Upper lobe of left lung (tissue), 6 donors: ENCODE results near the gene HNRNPU. TPM values are rescaled to one million over a fixed set of nuclear protein-coding genes. Genes with fewer than 3 reads are reported as not detected.

Experiments
- ATAC-seq, 2 donors: fragments of 200-7000 bp; cut with Tn5 transposase; one replicate each; pipeline ENCODE4 v1.9.1; 2022; ENCODE audit warnings: mild to moderate bottlenecking in 2 of 2, moderate library complexity in 2 of 2; ENCODE audit not compliant: low FRiP score in 2 of 2
- DNase-seq, 2 donors: peaks; one replicate each; pipeline ENCODE4 v3.0.0-alpha.2; 2019 to 2020
- H3K27ac ChIP-seq, 4 donors: fragments of 200-600 bp; sonication (generic); one replicate each; pipeline ENCODE4 v1.5.1; 2016 to 2019
- H3K27me3 ChIP-seq, 4 donors: fragments of 200-600 bp; sonication (generic); one replicate each; pipeline ENCODE4 v1.5.1; 2017 to 2019
- H3K36me3 ChIP-seq, 4 donors: fragments of 200-600 bp; sonication (generic); one replicate each; pipeline ENCODE4 v1.5.1; 2016 to 2019
- H3K4me1 ChIP-seq, 4 donors: fragments of 200-600 bp; sonication (generic); one replicate each; pipeline ENCODE4 v1.5.1; 2018 to 2019
- H3K4me3 ChIP-seq, 4 donors: fragments of 200-600 bp; sonication (generic); one replicate each; pipeline ENCODE4 v1.5.1; 2017 to 2019; ENCODE audit warnings: mild to moderate bottlenecking in 2 of 4, moderate library complexity in 1 of 4
- H3K9me3 ChIP-seq, 4 donors: fragments of 200-600 bp; sonication (generic); one replicate each; pipeline ENCODE4 v1.5.1; 2018 to 2019
- CTCF ChIP-seq, 6 experiments: fragments of 450-650 bp in 4 of 6; fragments of 200-600 bp in 2 of 6; sonication (generic) in 2 of 6; IDR thresholded peaks; one replicate each; pipeline ENCODE4 v1.5.1; 2016 to 2019; ENCODE audit warnings: antibody characterized with exemption in 6 of 6
- EP300 ChIP-seq, 4 donors: sonication (generic); formaldehyde crosslinking; IDR thresholded peaks; one replicate each; pipeline ENCODE4 v1.5.1; 2017; ENCODE audit warnings: antibody characterized with exemption in 4 of 4, control low read depth in 2 of 4
- POLR2A ChIP-seq, 4 donors: fragments of 450-650 bp; IDR thresholded peaks; one replicate each; pipeline ENCODE4 v1.5.1; 2016 to 2017; ENCODE audit warnings: antibody characterized with exemption in 4 of 4, mild to moderate bottlenecking in 2 of 4
- POLR2AphosphoS5 ChIP-seq, 2 donors: sonication (generic); formaldehyde crosslinking; IDR thresholded peaks; one replicate each; pipeline ENCODE4 v1.5.1; 2017; ENCODE audit warnings: antibody characterized with exemption in 2 of 2
- WGBS, 2 donors: methylation state at CpG; one replicate each; pipeline ENCODE4 v1.1.5; 2017 to 2018; 5-methylcytosine and 5-hydroxymethylcytosine counted together
- total RNA-seq, 6 donors: library from RNA; depleted of rRNA in 4 of 6; stranded (reverse); fragments of >200 nt in 4 of 6; gene quantifications; one replicate each; pipeline versions ENCODE4 v1.1.0 to v1.2.1, GENCODE V29; 2016 to 2021
- donor health status: DM: no; HTN: no; CAD: no; lungs with moderate emphysema.
- donor health status: DM: no; HTN: yes; CAD: no; lungs with severe emphysema.

The HNRNPU gene
- total RNA-seq, 6 donors from 2014 or later, result 213 to 505 (median 304) TPM

DNA sequence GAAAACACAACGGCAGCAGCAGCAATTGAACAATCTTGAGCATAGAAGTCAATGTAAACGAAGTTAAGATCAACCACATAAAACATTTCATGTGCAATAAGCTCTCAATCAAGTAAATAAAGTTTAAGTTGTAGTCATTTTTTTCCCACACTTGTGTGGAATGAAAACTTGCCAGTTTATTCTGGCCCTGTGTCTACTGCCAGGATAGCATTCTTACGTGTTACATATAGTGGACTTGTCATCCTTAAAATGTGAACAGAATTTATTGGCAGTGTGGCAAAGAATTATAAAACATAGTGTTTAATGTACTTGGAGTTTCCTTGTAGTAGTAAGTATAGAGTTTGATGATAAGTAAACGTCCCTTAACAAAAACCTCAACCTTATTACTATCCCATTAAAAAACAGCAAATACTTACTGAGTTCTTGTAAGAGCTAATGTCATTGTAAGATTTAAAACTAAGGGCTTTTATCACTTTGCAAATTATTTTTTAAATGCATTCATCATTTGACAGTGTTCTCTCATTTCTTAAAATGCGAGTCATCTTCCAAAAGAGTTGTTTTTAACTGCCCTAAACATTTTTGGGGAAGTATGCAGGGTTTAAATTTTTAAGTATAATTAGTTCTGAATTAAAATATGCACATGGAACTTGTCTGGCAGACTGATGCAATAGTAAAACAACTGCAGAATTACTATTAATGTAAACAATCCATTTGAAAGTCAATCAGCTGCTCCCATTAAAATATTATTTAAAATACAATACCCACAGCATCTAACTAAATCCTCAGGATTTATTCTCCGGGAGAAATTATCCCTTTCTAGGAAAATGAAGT lies 21.0 kb downstream of the HNRNPU start:
- TF ChIP-seq POLR2AphosphoS5 (IDR thresholded peaks at IDR 0.05), result no peak
- TF ChIP-seq EP300 (IDR thresholded peaks at IDR 0.05), result no peak
- TF ChIP-seq CTCF (IDR thresholded peaks at IDR 0.05), result no peak
- no peak for TF ChIP-seq POLR2A (IDR thresholded peaks at IDR 0.05)
- Histone ChIP-seq H3K36me3 (peaks cover 33 to 86% (median 36%) of the 10 kb centered on the region in 4 donors), H3K27me3 (no peaks in the 10 kb centered on the region), H3K4me3 (no peak overlapping the region), H3K27ac (no peak overlapping the region), H3K9me3 (no peaks in the 10 kb centered on the region), H3K4me1 (peaks cover 4 to 16% (median 14%) of the 10 kb centered on the region in 4 donors)
- 69 to 72% methylated on average over 6 of the region's 6 CpGs for WGBS, 2 donors
- no peak for ATAC-seq
- no peak for DNase-seq

DNA sequence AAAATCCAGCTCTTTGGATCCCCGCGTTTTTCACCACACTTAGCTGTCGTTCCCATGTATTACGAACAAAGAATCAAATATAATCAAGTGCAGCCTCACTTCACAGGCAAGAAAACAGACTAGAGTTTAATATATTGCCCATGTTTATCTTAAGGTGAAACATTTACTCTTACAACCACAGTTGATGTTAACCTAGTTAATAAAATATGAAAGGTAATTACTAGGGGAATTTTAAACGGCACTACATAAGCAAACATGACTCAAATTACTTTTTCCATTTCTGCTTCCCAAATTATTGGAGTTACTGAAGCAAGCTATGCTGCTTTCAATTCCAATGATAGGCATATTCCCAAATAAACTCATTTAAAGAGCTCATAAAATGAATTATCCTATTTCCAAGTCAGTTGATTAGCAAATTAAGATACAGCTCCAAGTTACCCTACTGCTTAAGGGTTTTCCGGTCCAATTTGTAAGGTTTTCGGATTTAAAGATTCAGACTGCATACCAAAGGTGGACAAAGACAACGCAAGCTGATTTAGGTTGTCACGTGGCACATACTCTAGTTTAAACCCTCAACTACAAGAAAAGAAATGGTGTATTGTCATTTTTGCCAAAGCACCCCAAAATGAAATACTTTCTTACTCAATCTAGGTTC lies 22.9 kb downstream of the HNRNPU start:
- no peak overlapping the region for H3K4me3 ChIP-seq
- ATAC-seq (no peak), DNase-seq (no peak)
- H3K4me1 ChIP-seq, result peaks cover 16 to 35% (median 24%) of the 10 kb centered on the region in 4 donors
- H3K9me3 ChIP-seq, result no peaks in the 10 kb centered on the region
- H3K27ac ChIP-seq, result peak overlapping the region in 1 of 4 donors; percentile 28
- H3K36me3 ChIP-seq, result peaks cover 30 to 67% (median 32%) of the 10 kb centered on the region in 4 donors
- 76 to 78% methylated on average over 9 of the region's 9 CpGs for WGBS, 2 donors
- TF ChIP-seq CTCF (IDR thresholded peaks at IDR 0.05) (no peak), POLR2A (IDR thresholded peaks at IDR 0.05) (no peak), POLR2AphosphoS5 (IDR thresholded peaks at IDR 0.05) (no peak), EP300 (IDR thresholded peaks at IDR 0.05) (no peak)
- H3K27me3 ChIP-seq, result no peaks in the 10 kb centered on the region

GRCh38 chr1:244840219-244840794 lies 24.0 kb downstream of the HNRNPU start:
- WGBS, 2 donors, result 64% methylated on average over 5 of the region's 5 CpGs
- H3K9me3 ChIP-seq, result no peaks in the 10 kb centered on the region
- TF ChIP-seq POLR2AphosphoS5 (IDR thresholded peaks at IDR 0.05) (no peak), CTCF (IDR thresholded peaks at IDR 0.05) (no peak), EP300 (IDR thresholded peaks at IDR 0.05) (no peak), POLR2A (IDR thresholded peaks at IDR 0.05) (no peak)
- DNase-seq (no peak), ATAC-seq (no peak)
- no peak overlapping the region for H3K4me3 ChIP-seq
- H3K27ac ChIP-seq, result peak overlapping the region in 1 of 4 donors; percentile 28
- peaks cover 19 to 56% (median 23%) of the 10 kb centered on the region in 4 donors for H3K36me3 ChIP-seq
- peaks cover 19 to 40% (median 26%) of the 10 kb centered on the region in 4 donors for H3K4me1 ChIP-seq
- no peaks in the 10 kb centered on the region for H3K27me3 ChIP-seq

DNA sequence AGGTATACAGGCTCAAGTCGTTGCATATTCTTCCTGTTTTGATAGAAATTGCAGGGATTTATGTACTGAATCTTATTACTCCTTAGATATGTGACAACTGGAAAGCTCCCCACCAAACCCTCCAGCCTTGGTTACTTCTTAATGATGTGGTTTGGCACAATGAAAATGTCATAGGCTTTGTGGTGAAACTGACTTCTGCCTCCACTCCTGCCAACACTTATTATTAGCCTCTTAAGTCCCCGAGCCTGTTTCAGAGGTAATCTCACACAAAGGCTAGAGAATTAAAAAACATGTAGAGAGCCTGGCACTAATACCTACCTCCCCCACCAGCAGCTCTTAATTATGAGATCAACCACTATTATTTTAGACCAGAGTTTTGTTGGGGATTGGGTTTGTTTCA lies 24.7 kb downstream of the HNRNPU start:
- Histone ChIP-seq H3K27me3 (no peaks in the 10 kb centered on the region), H3K36me3 (peaks cover 17 to 49% (median 20%) of the 10 kb centered on the region in 4 donors), H3K4me3 (no peak overlapping the region), H3K4me1 (peaks cover 19 to 40% (median 26%) of the 10 kb centered on the region in 4 donors), H3K27ac (no peak overlapping the region), H3K9me3 (no peaks in the 10 kb centered on the region)
- ATAC-seq (no peak), DNase-seq (no peak)
- TF ChIP-seq POLR2AphosphoS5 (IDR thresholded peaks at IDR 0.05) (no peak), EP300 (IDR thresholded peaks at IDR 0.05) (no peak), CTCF (IDR thresholded peaks at IDR 0.05) (no peak), POLR2A (IDR thresholded peaks at IDR 0.05) (no peak)
- WGBS, 2 donors, result 34 to 44% methylated on average over 2 of the region's 2 CpGs
